ENCODE measurements around the gene DOCK6. TPM values are rescaled to one million over a fixed set of nuclear protein-coding genes. Genes with fewer than 3 reads are reported as not detected.

The DOCK6 gene
- total RNA-seq, 1 donor: 183 TPM

GRCh38 chr19:11172576-11172975, 89.7 kb downstream of the DOCK6 start:
- DNase-seq (ENCODE audit: insufficient read length, low spot score, missing footprints): no peak
- Histone ChIP-seq H3K9me3 (ENCODE audit: low read depth, low read length) (no peaks in the 10 kb centered on the region), H3K4me2 (ENCODE audit: insufficient read depth, low read length) (no peak overlapping the region), H3K36me3 (ENCODE audit: insufficient read depth, low read length) (peaks cover 74% of the 10 kb centered on the region), H3K27ac (ENCODE audit: low read depth, low read length) (no peak overlapping the region), H3K27me3 (ENCODE audit: insufficient read depth, low read length) (no peaks in the 10 kb centered on the region), H4K20me1 (ENCODE audit: insufficient read depth, low read length) (no peaks in the 10 kb centered on the region), H2AFZ (ENCODE audit: low read length) (no peak overlapping the region), H3K4me1 (ENCODE audit: insufficient read depth, low read length) (peaks cover 15% of the 10 kb centered on the region), H3K4me3 (ENCODE audit: insufficient read depth, low read length) (no peak overlapping the region), H3K79me2 (ENCODE audit: insufficient read depth, low read length) (no peaks in the 10 kb centered on the region)
- TF ChIP-seq CTCF (IDR thresholded peaks at IDR 0.05; ENCODE audit: extremely low read depth, low read depth, low read length): no peak

GRCh38 chr19:11171144-11171543, 91.2 kb downstream of the DOCK6 start:
- peaks cover 25% of the 10 kb centered on the region for H3K4me1 ChIP-seq (ENCODE audit: insufficient read depth, low read length)
- H3K27me3 ChIP-seq (ENCODE audit: insufficient read depth, low read length): no peaks in the 10 kb centered on the region
- no peaks in the 10 kb centered on the region for H3K79me2 ChIP-seq (ENCODE audit: insufficient read depth, low read length)
- peaks cover 66% of the 10 kb centered on the region for H3K36me3 ChIP-seq (ENCODE audit: insufficient read depth, low read length)
- H2AFZ ChIP-seq (ENCODE audit: low read length): no peak overlapping the region
- TF ChIP-seq CTCF (IDR thresholded peaks at IDR 0.05; ENCODE audit: extremely low read depth, low read depth, low read length): no peak
- H3K4me3 ChIP-seq (ENCODE audit: insufficient read depth, low read length): no peak overlapping the region
- H3K27ac ChIP-seq (ENCODE audit: low read depth, low read length): peak overlapping the region; percentile 95
- no peaks in the 10 kb centered on the region for H4K20me1 ChIP-seq (ENCODE audit: insufficient read depth, low read length)
- no peaks in the 10 kb centered on the region for H3K9me3 ChIP-seq (ENCODE audit: low read depth, low read length)
- DNase-seq (ENCODE audit: insufficient read length, low spot score, missing footprints): no peak
- H3K4me2 ChIP-seq (ENCODE audit: insufficient read depth, low read length): no peak overlapping the region

- DNase-seq (ENCODE audit: insufficient read length, low spot score, missing footprints): peak; percentile 65
- H4K20me1 ChIP-seq (ENCODE audit: insufficient read depth, low read length): no peaks in the 10 kb centered on the region
- H3K79me2 ChIP-seq (ENCODE audit: insufficient read depth, low read length): no peaks in the 10 kb centered on the region
- H3K4me2 ChIP-seq (ENCODE audit: insufficient read depth, low read length): no peak overlapping the region
- peaks cover 36% of the 10 kb centered on the region for H3K4me1 ChIP-seq (ENCODE audit: insufficient read depth, low read length)
- no peak overlapping the region for H2AFZ ChIP-seq (ENCODE audit: low read length)
- H3K4me3 ChIP-seq (ENCODE audit: insufficient read depth, low read length): no peak overlapping the region
- H3K27me3 ChIP-seq (ENCODE audit: insufficient read depth, low read length): no peaks in the 10 kb centered on the region
- H3K27ac ChIP-seq (ENCODE audit: low read depth, low read length): peak overlapping the region; percentile 95
- no peaks in the 10 kb centered on the region for H3K9me3 ChIP-seq (ENCODE audit: low read depth, low read length)
- H3K36me3 ChIP-seq (ENCODE audit: insufficient read depth, low read length): peaks cover 66% of the 10 kb centered on the region
- no peak for TF ChIP-seq CTCF (IDR thresholded peaks at IDR 0.05; ENCODE audit: extremely low read depth, low read depth, low read length)
These were observed 92.2 kb downstream of the DOCK6 start for GRCh38 chr19:11169896-11170678.

- no peak overlapping the region for H2AFZ ChIP-seq (ENCODE audit: low read length)
- H3K9me3 ChIP-seq (ENCODE audit: low read depth, low read length): no peaks in the 10 kb centered on the region
- TF ChIP-seq CTCF (IDR thresholded peaks at IDR 0.05; ENCODE audit: extremely low read depth, low read depth, low read length): no peak
- H3K4me3 ChIP-seq (ENCODE audit: insufficient read depth, low read length): no peak overlapping the region
- H3K27me3 ChIP-seq (ENCODE audit: insufficient read depth, low read length): no peaks in the 10 kb centered on the region
- DNase-seq (ENCODE audit: insufficient read length, low spot score, missing footprints): peak; percentile 97
- H4K20me1 ChIP-seq (ENCODE audit: insufficient read depth, low read length): no peaks in the 10 kb centered on the region
- H3K27ac ChIP-seq (ENCODE audit: low read depth, low read length): peak overlapping the region; percentile 95
- peak overlapping the region; percentile 29 for H3K4me2 ChIP-seq (ENCODE audit: insufficient read depth, low read length)
- H3K79me2 ChIP-seq (ENCODE audit: insufficient read depth, low read length): no peaks in the 10 kb centered on the region
- H3K36me3 ChIP-seq (ENCODE audit: insufficient read depth, low read length): peaks cover 58% of the 10 kb centered on the region
- H3K4me1 ChIP-seq (ENCODE audit: insufficient read depth, low read length): peaks cover 46% of the 10 kb centered on the region
These were observed 93.8 kb downstream of the DOCK6 start for GRCh38 chr19:11168568-11168967.

Measured in osteoblast (primary cell).